Stimulated activated CD4-positive, alpha-beta T cell treated with anti-CD3 and anti-CD28 coated beads, Interleukin-12 subunit alpha, Interleukin-12 subunit beta, amount 100 ng/mL, for 4 hours (primary cell): Measurements from ENCODE around the gene LTBP2.

Source experiments
- DNase-seq: peaks from one replicate; pipeline ENCODE4 v3.0.0-alpha.2; 2020

The LTBP2 gene

GRCh38 chr14:74503291-74503937, 108.6 kb downstream of the LTBP2 start:
- DNase-seq = no peak

GRCh38 chr14:74502236-74503019, 109.6 kb downstream of the LTBP2 start:
- no peak for DNase-seq

DNA sequence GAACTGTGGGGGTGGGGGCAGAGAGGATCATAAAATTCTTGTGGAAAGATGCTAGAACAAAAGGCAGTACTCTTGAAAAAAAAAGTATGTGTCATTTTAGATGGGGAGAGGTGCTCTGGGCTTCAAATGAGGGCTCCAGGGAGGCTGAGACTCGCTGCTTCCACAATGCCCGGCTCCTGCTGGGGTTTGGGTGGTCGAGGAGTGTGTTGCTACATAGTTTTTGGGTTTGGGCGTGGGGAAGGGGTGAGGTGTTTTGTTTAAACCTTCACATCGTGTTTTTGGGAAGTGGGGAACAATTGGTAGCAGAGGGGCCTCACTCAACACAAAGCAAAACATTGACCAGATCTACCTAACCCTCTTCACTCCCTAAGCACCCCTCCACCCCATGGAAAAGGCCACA, 110.3 kb downstream of the LTBP2 start:
- DNase-seq = no peak

DNA sequence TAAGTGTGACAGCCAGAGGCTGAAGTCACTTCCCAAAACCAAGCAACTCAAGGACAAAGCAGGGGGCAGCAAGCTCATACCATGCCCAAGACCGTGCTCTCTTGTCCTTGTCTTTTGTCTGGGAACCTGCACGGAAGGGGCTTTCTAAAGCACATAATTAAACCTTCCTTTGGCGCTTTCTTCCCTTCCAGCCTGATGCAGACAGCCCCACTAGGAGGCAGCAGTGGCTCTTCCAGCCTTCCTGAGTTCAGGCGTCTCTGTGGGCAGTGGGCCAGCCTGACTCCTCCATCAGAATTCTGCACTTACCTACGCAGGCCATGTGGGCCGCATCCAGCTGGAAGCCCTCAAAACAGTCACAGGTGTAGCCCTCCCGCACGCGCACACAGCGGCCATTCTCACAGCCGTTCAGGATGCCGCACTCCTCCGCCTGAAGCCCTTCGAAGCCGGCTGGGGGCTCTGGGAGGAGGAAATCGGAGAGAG, 110.9 kb downstream of the LTBP2 start:
- no peak for DNase-seq

DNA sequence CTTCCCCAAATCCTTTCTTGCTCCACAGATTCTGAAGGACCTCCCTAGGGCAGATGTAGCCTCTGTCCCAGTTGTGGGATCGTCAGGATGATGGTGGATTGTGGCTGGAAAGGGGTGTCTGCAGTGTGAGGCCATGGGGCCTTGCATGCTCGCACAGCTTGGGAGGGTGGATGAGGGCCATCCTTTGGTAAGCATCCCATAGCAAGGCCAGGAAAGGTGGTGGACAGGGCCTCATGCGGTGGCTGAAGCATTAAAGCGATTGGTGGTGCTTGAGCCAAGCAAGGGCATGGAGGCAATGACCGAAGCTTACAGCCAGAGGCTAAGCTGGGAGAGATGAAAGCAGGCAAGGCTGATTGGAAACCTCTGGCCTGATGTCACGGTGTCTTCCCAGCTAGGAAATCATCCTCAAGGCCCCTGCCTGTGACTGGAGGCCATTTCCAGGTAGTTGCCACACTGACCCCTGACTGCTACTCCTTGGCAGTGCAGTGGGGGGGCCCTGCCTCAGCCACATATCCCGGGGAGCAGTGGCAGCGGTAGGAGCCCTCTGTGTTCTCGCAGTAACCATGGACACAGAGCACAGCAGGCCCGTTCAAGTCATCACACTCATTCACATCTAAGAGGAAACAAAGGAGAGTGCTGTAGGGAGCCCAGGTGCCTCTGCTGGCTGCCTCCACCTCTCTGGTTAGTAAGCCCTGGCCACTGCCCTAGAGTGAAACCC, 111.5 kb downstream of the LTBP2 start:
- DNase-seq = no peak

DNA sequence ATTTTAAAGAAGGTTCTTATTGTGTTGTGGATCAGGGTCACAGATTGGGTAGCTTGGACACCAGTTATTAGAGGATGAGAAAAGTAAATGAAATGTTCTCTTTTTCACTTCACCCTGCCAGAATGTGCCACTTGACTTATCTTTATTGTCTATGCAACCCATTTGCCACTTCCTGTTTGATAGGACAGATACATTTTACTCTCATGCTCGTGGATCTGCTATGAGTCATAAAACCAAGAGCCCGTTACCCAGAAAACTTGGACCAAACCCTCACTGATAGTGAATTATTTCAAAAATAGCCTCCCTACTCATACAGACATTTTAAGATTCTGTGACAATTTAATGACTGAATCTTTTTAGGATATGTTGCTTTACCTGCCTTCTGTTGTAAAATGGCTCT, 116.7 kb downstream of the LTBP2 start:
- DNase-seq = no peak

DNA sequence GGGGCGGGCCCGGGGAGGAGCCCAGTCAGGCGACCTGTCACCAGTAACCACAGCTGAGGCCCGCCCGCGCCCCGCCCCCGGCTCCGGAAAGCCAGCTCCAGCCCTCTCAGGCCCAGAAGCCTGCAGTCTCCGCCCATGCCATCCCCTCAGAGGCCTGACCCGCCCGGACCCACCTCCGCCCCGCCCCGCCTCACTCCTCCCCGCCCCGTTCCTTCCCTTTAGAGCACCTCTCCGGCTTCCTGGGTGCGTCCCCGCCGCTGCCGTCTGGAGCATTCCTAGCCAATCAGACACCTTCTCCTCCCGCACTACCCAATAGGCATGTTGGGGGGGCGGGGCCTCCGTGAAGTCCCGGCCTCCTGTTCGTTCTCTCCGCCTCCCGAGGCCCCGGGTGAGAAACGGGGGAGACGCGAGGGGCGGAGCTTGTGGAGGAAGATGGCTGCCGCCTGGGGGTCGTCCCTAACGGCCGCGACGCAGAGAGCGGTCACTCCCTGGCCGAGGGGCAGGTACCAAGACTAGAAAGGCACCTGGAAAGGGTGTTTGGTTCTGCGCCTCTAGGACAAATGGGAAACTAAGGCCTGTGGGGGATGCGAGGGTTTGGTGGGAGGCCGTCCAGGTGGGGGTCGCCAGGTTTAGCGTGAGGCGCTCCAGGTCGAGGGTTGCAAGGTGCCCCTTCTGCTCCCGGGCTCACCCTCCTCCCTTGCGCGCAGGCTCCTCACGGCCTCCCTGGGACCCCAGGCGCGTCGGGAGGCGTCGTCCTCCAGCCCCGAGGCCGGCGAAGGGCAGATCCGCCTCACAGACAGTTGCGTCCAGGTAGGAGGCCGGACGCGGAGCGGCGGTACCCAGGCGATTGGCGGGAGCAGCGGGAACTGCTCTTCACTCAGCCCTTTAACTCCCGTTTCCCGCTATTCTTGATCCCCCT, 118.4 kb downstream of the LTBP2 start, which contains the start of gene ISCA2:
TSS of gene ISCA2 (plus strand) at position 423 of the 919 bp plus-strand sequence. CDS start at position 433, 10 bp downstream.
- peak; percentile 100 for DNase-seq

- no peak for DNase-seq
Measured at GRCh38 chr14:74492776-74493342, 119.2 kb downstream of the LTBP2 start, which contains the start of gene NPC2. TSS of gene NPC2 (minus strand) at chr14:74493305. CDS start at chr14:74493274, 31 bp downstream.

DNA sequence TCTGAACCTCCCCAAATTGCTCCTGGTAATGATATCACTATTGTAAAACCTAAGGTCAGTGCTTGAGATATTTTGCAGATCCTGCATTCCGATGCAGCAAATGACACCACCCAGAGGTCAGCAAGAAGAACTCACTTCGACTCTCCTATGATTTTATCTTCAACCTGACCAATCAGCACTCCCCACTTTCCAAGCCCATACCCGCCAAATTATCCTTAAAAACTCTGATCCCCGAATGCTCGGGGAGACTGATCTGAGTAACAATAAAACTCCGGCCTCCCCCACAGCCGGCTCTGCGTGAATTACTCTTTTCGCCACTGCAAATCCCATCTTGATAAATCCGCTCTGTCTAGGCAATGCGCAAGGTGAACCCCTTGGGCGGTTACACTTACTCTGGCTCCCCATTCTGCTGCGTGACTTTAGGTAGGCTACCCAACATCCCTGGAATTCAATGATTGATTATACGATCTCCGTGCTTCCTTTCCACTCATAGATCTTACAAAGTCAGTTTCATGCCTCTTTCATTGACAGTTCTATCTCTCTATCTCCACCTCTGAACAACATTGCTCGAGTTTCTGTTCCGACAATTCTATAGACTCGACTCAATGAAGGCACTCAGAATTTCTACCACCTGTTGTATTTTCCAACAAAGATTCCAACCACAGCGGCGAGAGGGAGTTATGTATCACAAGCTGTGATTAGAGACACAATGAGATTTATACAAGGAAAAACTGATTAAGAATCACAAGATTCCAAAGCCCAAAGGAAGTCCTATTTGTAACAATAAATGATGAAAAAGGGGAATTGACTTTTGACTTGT, 119.9 kb downstream of the LTBP2 start:
- DNase-seq = no peak

DNA sequence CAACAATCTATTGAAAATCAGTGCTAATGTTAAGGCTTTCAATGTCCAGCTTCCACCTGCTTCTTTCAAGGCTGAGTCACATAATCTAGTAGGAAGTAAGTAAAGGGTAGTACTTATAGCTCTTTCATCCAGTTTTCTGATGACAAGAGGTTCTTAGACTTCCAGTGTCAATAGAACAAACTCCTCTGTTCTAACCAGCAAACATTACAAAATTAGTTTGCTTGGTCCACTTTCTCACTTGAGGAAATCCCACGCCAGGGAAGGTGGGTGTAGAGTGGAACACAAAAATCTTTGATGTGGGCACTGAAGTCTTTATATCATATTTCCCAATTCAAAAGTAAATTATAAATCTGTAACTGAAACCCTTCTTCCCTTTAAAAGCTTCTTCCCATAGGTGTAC, 121.6 kb downstream of the LTBP2 start:
- DNase-seq = no peak

- no peak for DNase-seq
Measured at GRCh38 chr14:74488786-74489397, 123.1 kb downstream of the LTBP2 start.

GRCh38 chr14:74486164-74486563, 125.9 kb downstream of the LTBP2 start:
- no peak for DNase-seq

DNA sequence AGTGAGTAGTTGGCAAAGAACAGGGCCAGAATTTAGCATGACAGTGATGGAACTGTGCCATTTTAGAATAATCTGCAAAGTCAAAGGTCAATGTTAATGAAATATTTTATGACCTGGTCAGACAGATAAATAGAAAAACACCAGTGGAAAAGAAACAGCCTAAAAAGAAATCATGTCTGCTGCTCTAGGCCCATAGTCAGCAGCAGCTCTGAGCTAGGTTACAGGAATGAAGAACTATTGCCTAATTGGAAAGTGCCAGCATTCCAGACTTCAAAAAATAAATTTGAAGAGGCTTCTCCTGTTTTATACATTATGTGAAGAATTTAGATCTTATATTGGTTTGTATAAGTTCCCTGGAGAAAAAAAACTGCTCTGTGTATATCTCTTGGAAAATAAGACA, 128.7 kb downstream of the LTBP2 start:
- no peak for DNase-seq

GRCh38 chr14:74482571-74482970, 129.5 kb downstream of the LTBP2 start:
- DNase-seq = no peak

- no peak for DNase-seq
Measured at GRCh38 chr14:74480046-74480445, 132.0 kb downstream of the LTBP2 start.

DNA sequence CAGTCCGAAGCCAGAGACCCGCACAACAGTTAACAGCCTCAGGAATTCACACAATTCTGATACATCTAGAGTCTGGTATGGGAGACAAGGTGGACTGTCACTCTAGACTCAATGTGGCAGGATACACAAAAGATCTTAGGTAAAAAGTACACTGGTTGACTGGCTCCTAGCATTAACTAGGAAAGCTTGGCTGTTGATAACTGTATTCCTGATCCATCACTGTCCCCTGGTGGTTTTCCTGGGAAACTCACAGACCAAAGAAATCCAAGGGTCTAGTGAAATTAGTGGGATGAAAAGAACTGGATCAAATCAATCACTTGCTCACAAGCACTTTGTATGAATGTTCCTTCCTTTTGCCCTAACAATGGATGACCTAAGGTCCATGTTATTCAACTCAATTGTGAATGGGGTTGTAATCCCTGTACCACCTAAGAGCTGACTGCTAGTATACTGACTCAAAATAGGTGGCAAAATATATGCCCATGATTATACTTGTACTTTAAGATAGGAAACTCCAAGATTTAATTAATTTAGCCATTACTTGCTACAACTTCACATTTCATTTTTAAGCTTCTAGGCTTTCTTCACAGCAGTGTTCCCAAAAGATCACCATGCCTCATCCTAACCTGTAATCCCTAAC, 132.9 kb downstream of the LTBP2 start:
- no peak for DNase-seq

GRCh38 chr14:74476607-74477006, 135.4 kb downstream of the LTBP2 start:
- no peak for DNase-seq

- no peak for DNase-seq
Measured at GRCh38 chr14:74476107-74476506, 135.9 kb downstream of the LTBP2 start.

GRCh38 chr14:74475678-74476077, 136.4 kb downstream of the LTBP2 start:
- no peak for DNase-seq

DNA sequence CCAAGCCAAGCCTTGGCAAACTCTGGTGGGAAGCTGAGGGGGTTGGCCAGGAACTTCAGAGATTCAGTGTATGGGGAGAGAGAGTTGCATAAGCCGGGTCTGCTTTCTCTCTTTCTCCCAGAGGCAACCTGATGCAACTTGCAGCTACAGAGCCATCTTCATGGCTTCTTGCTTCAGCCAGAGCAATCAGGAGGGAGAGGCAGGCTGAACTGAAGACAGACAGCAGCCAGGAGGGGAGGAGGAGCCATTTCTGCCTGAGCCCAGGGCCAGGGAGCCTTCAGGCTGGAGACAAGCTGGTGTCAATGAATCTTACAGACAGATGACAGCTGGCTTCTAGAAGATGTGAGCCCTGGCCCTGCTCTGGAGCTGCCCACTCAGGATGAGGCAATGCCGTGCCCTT, 137.7 kb downstream of the LTBP2 start:
- no peak for DNase-seq
